ENCODE measurements around the gene NECTIN1. TPM values are rescaled to one million over a fixed set of nuclear protein-coding genes. Genes with fewer than 3 reads are reported as not detected.
A peak's percentile ranks its signal among the peaks of the same experiment; 100 is the strongest.

The NECTIN1 gene
- total and polyA plus RNA-seq, 2 of the 4 experiments (the other 2 are of a cell fraction), result 2.3 to 4.2 TPM

- Histone ChIP-seq H3K56ac (ENCODE audit: extremely low read depth, insufficient read depth, low read length) (no peak overlapping the region), H3K23ac (ENCODE audit: low read depth, low read length) (no peak overlapping the region), H4K20me1 (ENCODE audit: insufficient read depth, low read length) (no peaks in the 10 kb centered on the region), H2AK5ac (ENCODE audit: low read depth, low read length) (no peak overlapping the region), H2BK120ac (ENCODE audit: low read depth, low read length) (no peak overlapping the region), H3K4me2 (ENCODE audit: low read depth, low read length) (no peak overlapping the region), H3K4me3 (ENCODE audit: insufficient read depth, low read depth, low read length) (no peak overlapping the region), H2AK9ac (replicated peaks; ENCODE audit: low read depth, low read length, poor library complexity) (no peak overlapping the region), H4K5ac (ENCODE audit: low read depth, low read length) (no peak overlapping the region), H2BK15ac (ENCODE audit: low read depth, low read length) (no peak overlapping the region), H3K27ac (ENCODE audit: insufficient read depth, low read length) (no peak overlapping the region), H4K8ac (ENCODE audit: low read depth in 2 of 2, low read length in 2 of 2) (no peak overlapping the region), H3K36me3 (ENCODE audit: control insufficient read depth, insufficient read depth, low read length) (no peaks in the 10 kb centered on the region), H3K4me1 (ENCODE audit: control insufficient read depth, insufficient read depth, low read length) (no peaks in the 10 kb centered on the region), H2AFZ (replicated peaks; ENCODE audit: low read length, poor library complexity) (no peak overlapping the region), H4K91ac (ENCODE audit: insufficient read depth, low read depth, low read length) (no peak overlapping the region), H3K9me3 (ENCODE audit: control insufficient read depth, insufficient read depth, low read length) (no peaks in the 10 kb centered on the region), H3K9ac (ENCODE audit: low read depth, low read length) (no peak overlapping the region), H3K27me3 (ENCODE audit: control insufficient read depth, insufficient read depth, low read length) (peaks cover 26% of the 10 kb centered on the region), H3K4ac (ENCODE audit: low read depth, low read length) (no peak overlapping the region), H2BK5ac (ENCODE audit: low read depth, low read length, poor library complexity, severe bottlenecking) (no peak overlapping the region), H2BK20ac (ENCODE audit: low read depth, low read length) (no peak overlapping the region), H3K9me1 (ENCODE audit: insufficient read depth, low read length) (no peaks in the 10 kb centered on the region), H3K18ac (ENCODE audit: low read depth, low read length) (no peak overlapping the region), H3K14ac (replicated peaks; ENCODE audit: low read depth, low read length) (no peak overlapping the region), H3K79me1 (ENCODE audit: low read depth in 1 of 2, low read length in 2 of 2) (no peaks in the 10 kb centered on the region)
- dilution Hi-C loops (cut with HindIII; ENCODE audit: low sequenced_read_pairs, unreplicated experiment) (no loop called here), in situ Hi-C loops (cut with MboI; ENCODE audit: low sequenced_read_pairs) (no loop called here), intact Hi-C loops (cut with micrococcal nuclease) (no loop called here)
- no peak for TF ChIP-seq CEBPB (IDR thresholded peaks at IDR 0.05; ENCODE audit: low read depth, low read length)
- peak; percentile 22; the same call in 1 of the 2 replicates for TF ChIP-seq CTCF (conservative IDR thresholded peaks at IDR 0.05; ENCODE audit: low read depth, low read length)
- 0% methylated on average over 1 of the region's 9 CpGs; no CpG with 5 or more reads in 1 of the 2 experiments for WGBS, 2 experiments (ENCODE audit: extremely low coverage in 2 of 2, insufficient read length in 1 of 2)
- peak; percentile 44; the same call in 1 of the 2 replicates for ATAC-seq (ENCODE audit: low read depth)
- BruUV-seq (replicated peaks), result no TSS peak
- DNase-seq, result no peak
- ChIA-PET POLR2A (ENCODE audit: unreplicated experiment) (no interaction called here), CTCF (no interaction called here)
These were observed 104.8 kb downstream of the NECTIN1 start for GRCh38 chr11:119624102-119624615.

Measured in IMR-90 (cell line).